Middle frontal gyrus (tissue), 1 donor: Measurements from ENCODE around the gene IPO13.

Source experiments
- DNase-seq: peaks from one replicate; pipeline ENCODE4 v3.0.0-alpha.2; 2015; ENCODE audit warnings: low spot score; ENCODE audit errors: extremely low spot score

IPO13 gene

DNA sequence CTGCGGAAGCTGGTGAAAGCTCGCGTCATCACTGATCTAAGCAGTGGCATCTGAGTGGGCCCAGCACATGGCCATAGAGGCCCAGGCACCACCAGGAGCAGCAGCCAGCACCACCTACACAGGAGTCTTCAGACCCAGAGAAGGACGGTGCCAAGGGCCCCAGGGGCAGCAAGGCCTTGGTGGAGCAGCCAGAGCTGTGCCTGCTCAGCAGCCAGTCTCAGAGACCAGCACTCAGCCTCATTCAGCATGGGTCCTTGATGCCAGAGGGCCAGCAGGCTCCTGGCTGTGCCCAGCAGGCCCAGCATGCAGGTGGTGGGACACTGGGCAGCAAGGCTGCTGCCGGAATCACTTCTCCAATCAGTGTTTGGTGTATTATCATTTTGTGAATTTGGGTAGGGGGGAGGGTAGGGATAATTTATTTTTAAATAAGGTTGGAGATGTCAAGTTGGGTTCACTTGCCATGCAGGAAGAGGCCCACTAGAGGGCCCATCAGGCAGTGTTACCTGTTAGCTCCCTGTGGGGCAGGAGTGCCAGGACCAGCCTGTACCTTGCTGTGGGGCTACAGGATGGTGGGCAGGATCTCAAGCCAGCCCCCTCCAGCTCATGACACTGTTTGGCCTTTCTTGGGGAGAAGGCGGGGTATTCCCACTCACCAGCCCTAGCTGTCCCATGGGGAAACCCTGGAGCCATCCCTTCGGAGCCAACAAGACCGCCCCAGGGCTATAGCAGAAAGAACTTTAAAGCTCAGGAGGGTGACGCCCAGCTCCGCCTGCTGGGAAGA lies 16.4 kb upstream of the IPO13 start:
- DNase-seq = no peak

- DNase-seq = no peak
Measured at GRCh38 chr1:43930949-43931275, 15.8 kb upstream of the IPO13 start.

DNA sequence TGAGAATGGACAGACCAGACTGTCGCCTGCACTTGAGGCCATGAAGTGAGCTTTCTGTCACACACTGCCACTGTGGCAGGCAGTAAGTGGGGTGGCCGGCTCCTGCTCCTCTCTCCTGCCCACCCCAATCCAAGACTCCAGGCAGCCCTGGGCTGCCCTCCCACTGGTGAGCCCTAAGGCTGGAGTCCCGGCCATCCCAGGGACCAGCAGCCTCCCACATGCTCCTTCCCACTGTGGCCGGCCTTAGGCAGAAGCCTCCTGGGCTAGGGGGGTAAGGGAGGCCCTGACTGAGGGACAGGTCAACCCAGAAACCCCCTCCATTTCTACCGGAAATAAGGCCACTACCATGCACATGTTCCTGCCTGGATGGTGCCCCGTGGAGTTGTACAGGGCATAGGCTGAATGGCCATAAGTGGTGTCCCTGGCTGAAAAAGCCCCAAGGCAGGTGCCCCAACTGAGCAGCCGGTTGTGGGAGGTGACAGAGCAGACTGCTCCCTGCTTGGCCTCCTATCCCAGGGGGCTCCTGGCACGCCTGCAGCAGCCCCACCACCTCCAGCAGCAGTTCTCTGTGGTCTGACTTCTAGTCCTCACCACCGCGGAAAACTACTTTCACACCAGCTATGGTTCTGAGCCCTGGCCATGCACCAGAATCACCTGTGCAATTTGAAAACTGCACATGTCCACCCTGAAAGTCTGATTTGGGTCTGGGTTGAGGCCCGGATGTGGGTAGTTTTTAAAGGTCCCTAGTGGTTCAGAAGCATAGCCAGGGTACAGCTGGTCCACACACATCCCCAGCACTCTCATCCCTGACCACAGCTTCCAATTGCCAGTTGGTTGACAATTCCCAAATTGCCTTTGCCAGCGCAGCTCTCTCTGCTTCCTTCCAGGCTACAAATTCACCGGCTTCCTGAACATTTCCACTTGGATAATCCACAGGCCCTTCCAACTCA lies 14.8 kb upstream of the IPO13 start:
- DNase-seq = no peak

DNA sequence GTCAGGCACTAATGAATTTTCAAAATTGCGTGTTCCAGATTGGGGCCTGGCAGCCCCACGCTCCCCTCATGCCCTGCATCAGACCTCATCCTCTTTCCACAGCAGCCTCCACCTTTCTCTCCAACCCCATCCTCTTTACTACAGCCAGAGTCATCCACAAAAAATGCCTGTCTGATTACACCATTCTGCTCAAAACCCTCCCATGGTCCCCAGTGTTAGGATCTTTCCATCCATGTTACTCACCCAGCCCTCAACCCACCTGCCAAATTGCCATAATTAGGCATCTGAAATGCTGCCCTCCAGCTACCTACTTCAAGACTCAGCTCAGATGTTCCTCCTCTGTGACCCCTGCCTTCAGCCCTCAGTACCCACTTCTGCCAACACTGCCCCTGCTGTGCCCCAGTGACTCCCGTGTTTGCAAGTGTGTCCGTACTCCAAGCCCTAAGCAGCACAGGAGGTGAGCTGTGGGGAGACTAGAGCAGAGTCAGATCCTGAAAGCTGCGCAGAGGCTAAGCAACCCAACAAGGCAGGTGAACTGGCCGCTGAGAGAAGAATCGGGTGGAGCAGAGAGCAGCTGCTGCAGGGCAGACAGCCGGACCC lies 13.9 kb upstream of the IPO13 start:
- DNase-seq = no peak

DNA sequence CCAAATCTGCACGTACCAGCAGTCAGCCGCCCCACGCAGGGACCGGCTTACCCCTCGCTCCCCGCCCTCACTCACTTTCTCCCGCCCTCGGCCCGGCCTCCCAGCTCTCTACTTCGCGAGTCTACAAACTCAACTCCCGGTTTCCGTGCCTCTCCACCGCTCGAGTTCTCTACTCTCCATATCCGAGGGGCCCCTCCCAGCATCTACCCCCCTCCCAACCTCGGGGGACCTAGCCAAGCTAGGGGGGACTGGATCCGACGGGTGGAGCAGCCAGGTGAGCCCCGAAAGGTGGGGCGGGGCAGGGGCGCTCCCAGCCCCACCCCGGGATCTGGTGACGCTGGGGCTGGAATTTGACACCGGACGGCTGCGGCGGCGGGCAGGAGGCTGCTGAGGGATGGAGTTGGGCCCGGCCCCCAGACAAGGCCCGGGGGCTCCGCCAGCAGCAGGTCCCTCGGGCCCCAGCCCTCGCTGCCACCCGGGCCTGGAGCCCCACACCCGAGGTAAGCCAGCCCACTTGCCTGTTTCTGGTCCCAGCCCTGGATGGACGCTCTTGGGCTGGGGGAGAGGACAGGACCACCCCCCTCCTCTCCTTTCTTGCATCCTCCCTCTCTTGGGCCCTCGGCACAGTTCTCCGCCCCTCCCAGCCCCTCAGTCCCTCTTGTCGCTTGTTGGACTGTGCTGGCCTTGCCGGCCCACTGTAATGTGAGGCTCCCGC lies 13.2 kb upstream of the IPO13 start, which contains the start of gene ARTN:
Gene ARTN (plus strand): TSS at position 416 of the 715 bp plus-strand sequence. CDS start 1,856 bp downstream, outside the sequence.
- no peak for DNase-seq

GRCh38 chr1:43934101-43934985 lies 12.4 kb upstream of the IPO13 start:
- DNase-seq = no peak

DNA sequence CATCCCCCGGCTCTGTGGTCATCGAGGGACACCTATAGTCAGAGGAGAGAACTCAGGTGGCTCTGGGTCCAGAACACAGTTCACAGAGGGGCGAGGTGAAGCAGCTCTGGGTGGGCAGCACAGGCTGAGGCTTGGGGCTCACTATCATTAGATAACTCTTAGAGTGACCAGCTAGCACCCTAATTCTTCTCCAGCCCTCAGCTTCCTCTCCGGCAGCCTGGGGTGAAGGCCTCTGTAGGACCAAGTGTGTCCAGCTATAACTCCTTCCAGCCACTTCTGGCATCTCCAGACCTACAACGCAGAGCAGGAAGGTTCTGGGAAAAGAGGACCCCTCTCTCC lies 11.8 kb upstream of the IPO13 start:
- no peak for DNase-seq

DNA sequence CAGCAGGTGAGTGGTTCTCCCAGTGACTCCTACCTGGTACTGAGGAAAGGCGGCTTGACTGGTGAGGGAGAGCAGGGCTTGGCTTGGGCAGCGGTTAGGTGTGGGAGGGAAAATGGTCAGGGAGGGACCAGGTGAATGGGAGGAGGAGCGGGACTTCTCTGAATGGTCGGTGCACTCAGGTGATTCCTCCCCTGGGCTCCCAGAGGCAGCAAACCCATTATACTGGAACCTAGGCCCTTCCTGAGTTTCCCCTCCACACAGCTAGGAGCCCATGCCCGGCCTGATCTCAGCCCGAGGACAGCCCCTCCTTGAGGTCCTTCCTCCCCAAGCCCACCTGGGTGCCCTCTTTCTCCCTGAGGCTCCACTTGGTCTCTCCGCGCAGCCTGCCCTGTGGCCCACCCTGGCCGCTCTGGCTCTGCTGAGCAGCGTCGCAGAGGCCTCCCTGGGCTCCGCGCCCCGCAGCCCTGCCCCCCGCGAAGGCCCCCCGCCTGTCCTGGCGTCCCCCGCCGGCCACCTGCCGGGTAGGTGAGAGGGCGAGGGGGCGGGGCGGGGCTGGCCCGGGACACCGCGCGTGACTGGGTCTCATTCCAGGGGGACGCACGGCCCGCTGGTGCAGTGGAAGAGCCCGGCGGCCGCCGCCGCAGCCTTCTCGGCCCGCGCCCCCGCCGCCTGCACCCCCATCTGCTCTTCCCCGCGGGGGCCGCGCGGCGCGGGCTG lies 10.9 kb upstream of the IPO13 start:
- no peak for DNase-seq

- DNase-seq = no peak
Measured at GRCh38 chr1:43936431-43937151, 10.2 kb upstream of the IPO13 start.

DNA sequence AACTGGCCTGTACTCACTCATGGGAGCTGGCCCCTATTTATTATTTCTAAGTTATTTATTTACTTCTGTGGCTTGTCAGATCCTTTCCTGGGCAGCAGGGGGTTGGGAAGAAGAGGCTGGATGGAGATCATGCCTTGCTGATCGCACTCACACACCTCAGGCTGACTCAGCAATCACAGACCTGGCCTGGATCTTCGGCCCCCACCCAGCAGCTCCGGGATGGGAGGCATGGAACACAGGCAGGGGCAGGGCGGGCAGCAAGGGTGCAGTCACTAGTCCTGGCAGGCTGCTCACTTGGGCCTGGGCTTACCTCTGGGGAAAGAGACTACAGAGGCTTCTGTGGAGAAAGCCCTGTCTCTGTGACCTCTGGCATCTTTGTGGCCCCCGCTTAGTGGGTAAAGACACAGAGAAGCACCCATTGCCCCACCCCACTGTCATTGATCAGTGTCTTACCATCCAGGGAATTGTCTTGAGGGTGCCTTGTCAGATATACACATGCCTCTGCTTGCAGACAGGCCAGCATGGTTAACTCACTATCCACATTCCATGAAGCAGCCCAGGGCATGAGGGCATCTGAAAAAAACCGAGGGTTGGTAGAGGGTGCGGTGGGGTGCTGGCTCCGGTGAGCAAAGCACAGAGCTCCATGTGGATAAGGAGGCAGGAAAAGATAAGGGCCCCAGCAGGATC lies 9.4 kb upstream of the IPO13 start:
- DNase-seq = no peak

DNA sequence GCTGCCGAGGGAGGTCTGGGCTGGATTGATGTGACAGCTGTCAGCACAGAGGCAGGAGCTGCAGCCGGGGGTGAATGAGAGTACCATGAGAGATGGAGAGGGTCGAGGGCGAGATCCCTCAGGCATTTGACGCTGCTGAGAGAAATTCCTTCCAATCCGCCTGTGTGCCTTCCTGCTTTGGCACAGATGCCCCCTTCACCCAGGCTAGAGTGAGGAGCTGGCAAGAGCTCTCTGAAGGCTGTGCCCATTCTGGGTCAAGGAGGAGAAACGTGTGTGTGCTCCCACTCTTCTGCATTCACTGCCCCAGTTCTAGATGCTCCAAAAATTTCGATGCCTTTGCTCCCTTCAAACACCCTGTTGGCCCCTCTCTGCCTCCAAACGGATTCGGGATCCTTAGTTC lies 8.4 kb upstream of the IPO13 start:
- no peak for DNase-seq

DNA sequence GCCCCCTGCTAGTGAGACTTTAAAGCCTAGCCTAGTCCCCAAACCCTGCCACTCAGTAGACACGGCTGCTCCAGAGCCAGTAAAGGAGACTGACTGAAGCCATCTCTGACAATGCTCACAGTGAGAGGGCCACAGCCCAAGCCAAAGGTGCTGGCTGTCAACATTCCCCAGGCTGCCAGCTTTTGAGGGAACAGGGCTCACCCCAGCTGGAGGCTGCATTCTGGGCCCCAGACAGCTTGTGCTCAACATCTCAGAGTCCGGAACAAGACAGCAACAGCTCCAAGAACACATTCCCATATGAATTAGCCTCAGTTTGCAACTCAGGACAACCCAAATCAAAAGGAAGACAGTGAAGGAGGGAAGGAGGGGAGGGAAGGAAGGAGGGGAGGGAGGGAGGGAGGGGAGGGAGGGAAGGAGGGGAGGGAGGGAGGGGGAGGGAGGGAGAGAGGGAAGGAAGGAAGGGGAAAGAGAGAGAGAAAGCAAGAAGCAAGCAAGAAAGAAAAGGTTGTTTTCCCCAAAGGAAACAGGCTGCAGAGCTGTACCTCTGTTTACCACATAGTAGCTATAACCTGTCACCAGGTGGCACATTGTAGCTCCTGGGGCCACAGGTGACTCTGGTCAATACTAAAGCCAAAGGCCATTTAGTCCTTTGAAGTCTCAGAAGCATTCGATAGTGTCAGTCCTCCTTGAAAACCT lies 7.7 kb upstream of the IPO13 start:
- no peak for DNase-seq

GRCh38 chr1:43942411-43942810 lies 4.3 kb upstream of the IPO13 start:
- DNase-seq = no peak

GRCh38 chr1:43944860-43945259 lies 1.9 kb upstream of the IPO13 start:
- DNase-seq = no peak

GRCh38 chr1:43945674-43946235 lies 995 bp upstream of the IPO13 start:
- no peak for DNase-seq

GRCh38 chr1:43947061-43947873 lies 517 bp downstream of the IPO13 start:
- no peak for DNase-seq
